Activated CD8-positive, alpha-beta memory T cell treated with anti-CD3 and anti-CD28 coated beads, Interleukin-2, amount 10 ng/mL, durations not matched to agents 7 days and 5 days (primary cell): ENCODE data around the gene TMEM184B. TPM values are rescaled to one million over a fixed set of nuclear protein-coding genes. Genes with fewer than 3 reads are reported as not detected.

ENCODE experiments used
- ATAC-seq: fragments of 150-1000 bp; cut with Tn5 transposase; one replicate; pipeline ENCODE4 v1.10.0; 2021; ENCODE audit warnings: moderate library complexity
- CTCF ChIA-PET: fragments of 350-600 bp; sonication (Branson Sonifier 250); formaldehyde crosslinking; loops from one replicate; lab custom pipeline; 2021; ENCODE audit warnings: antibody characterized with exemption; lab: Charles Lee
- DNase-seq: peaks from one replicate; pipeline ENCODE4 v3.0.0-alpha.2; 2020
- H3K27ac Mint-ChIP-seq: one replicate; pipeline ENCODE4 v1.8.0; 2021; ENCODE audit warnings: mild to moderate bottlenecking, mixed read lengths
- H3K27me3 Mint-ChIP-seq: one replicate; pipeline ENCODE4 v1.8.0; 2021; ENCODE audit warnings: mixed read lengths
- H3K36me3 Mint-ChIP-seq: one replicate; pipeline ENCODE4 v1.8.0; 2021; ENCODE audit warnings: mild to moderate bottlenecking, mixed read lengths
- H3K4me1 Mint-ChIP-seq: one replicate; pipeline ENCODE4 v1.8.0; 2021; ENCODE audit warnings: mixed read lengths
- H3K4me3 Mint-ChIP-seq: one replicate; pipeline ENCODE4 v1.8.0; 2021; ENCODE audit warnings: mild to moderate bottlenecking, moderate library complexity, mixed read lengths
- H3K9me3 Mint-ChIP-seq: one replicate; pipeline ENCODE4 v1.8.0; 2022; ENCODE audit warnings: low read depth, mixed read lengths
- total RNA-seq, 2 experiments: library from RNA; stranded (reverse); gene quantifications; one replicate each; pipeline ENCODE4 v1.2.3, GENCODE V29; 2021

Gene TMEM184B
- total RNA-seq, 2 experiments from 2014 or later: 29.8 to 35.5 TPM

GRCh38 chr22:38313384-38313955, 40.7 kb upstream of the TMEM184B start:
- H3K4me3 Mint-ChIP-seq: no peak overlapping the region
- H3K9me3 Mint-ChIP-seq: no peaks in the 10 kb centered on the region
- peaks cover 66% of the 10 kb centered on the region for H3K4me1 Mint-ChIP-seq
- CTCF ChIA-PET: no interaction called here
- peak; percentile 50 for DNase-seq
- ATAC-seq: no peak
- H3K27ac Mint-ChIP-seq: peak overlapping the region; percentile 91
- no peaks in the 10 kb centered on the region for H3K27me3 Mint-ChIP-seq
- H3K36me3 Mint-ChIP-seq: no peaks in the 10 kb centered on the region

GRCh38 chr22:38312261-38312800, 39.5 kb upstream of the TMEM184B start:
- no peaks in the 10 kb centered on the region for H3K36me3 Mint-ChIP-seq
- peaks cover 59% of the 10 kb centered on the region for H3K4me1 Mint-ChIP-seq
- H3K9me3 Mint-ChIP-seq: no peaks in the 10 kb centered on the region
- H3K4me3 Mint-ChIP-seq: no peak overlapping the region
- CTCF ChIA-PET: interaction anchor here (0.7 kb wide), 1 partner anchor 198 kb away, joined by 4 read pairs; no protein-coding TSS in a partner anchor
- no peaks in the 10 kb centered on the region for H3K27me3 Mint-ChIP-seq
- peak overlapping the region; percentile 58 for H3K27ac Mint-ChIP-seq
- ATAC-seq: no peak
- no peak for DNase-seq

GRCh38 chr22:38311323-38311620, 38.5 kb upstream of the TMEM184B start:
- Mint-ChIP-seq H3K9me3 (no peaks in the 10 kb centered on the region), H3K4me3 (no peak overlapping the region), H3K36me3 (peaks cover 2% of the 10 kb centered on the region), H3K27ac (peak overlapping the region; percentile 75), H3K4me1 (peaks cover 63% of the 10 kb centered on the region), H3K27me3 (no peaks in the 10 kb centered on the region)
- ATAC-seq (no peak), DNase-seq (no peak)
- CTCF ChIA-PET: no interaction called here

GRCh38 chr22:38310518-38311322, 37.9 kb upstream of the TMEM184B start:
- DNase-seq (no peak), ATAC-seq (no peak)
- peaks cover 63% of the 10 kb centered on the region for H3K4me1 Mint-ChIP-seq
- H3K4me3 Mint-ChIP-seq: no peak overlapping the region
- CTCF ChIA-PET: no interaction called here
- H3K27me3 Mint-ChIP-seq: no peaks in the 10 kb centered on the region
- H3K27ac Mint-ChIP-seq: peak overlapping the region; percentile 75
- no peaks in the 10 kb centered on the region for H3K9me3 Mint-ChIP-seq
- peaks cover 2% of the 10 kb centered on the region for H3K36me3 Mint-ChIP-seq

- H3K27ac Mint-ChIP-seq: no peak overlapping the region
- CTCF ChIA-PET: interaction anchor here (0.8 kb wide), 1 partner anchor 258 kb away, joined by 3 read pairs; no protein-coding TSS in a partner anchor
- DNase-seq (no peak), ATAC-seq (no peak)
- no peaks in the 10 kb centered on the region for H3K27me3 Mint-ChIP-seq
- H3K9me3 Mint-ChIP-seq: no peaks in the 10 kb centered on the region
- no peak overlapping the region for H3K4me3 Mint-ChIP-seq
- H3K4me1 Mint-ChIP-seq: peaks cover 59% of the 10 kb centered on the region
- peaks cover 4% of the 10 kb centered on the region for H3K36me3 Mint-ChIP-seq
These were observed 37.1 kb upstream of the TMEM184B start for GRCh38 chr22:38309614-38310517.

GRCh38 chr22:38308791-38309498, 36.1 kb upstream of the TMEM184B start:
- no peak for ATAC-seq
- H3K27me3 Mint-ChIP-seq: no peaks in the 10 kb centered on the region
- no peaks in the 10 kb centered on the region for H3K9me3 Mint-ChIP-seq
- H3K4me1 Mint-ChIP-seq: peaks cover 52% of the 10 kb centered on the region
- peaks cover 6% of the 10 kb centered on the region for H3K36me3 Mint-ChIP-seq
- CTCF ChIA-PET: no interaction called here
- H3K4me3 Mint-ChIP-seq: no peak overlapping the region
- H3K27ac Mint-ChIP-seq: no peak overlapping the region
- DNase-seq: no peak

GRCh38 chr22:38305471-38306448, 33.0 kb upstream of the TMEM184B start:
- CTCF ChIA-PET: interaction anchor here (1.1 to 2.3 kb wide), 3 partner anchors 32 to 253 kb away, joined by 3 to 6 read pairs (median 4); no protein-coding TSS in a partner anchor
- H3K4me3 Mint-ChIP-seq: peak overlapping the region; percentile 27
- no peaks in the 10 kb centered on the region for H3K9me3 Mint-ChIP-seq
- H3K27ac Mint-ChIP-seq: peak overlapping the region; percentile 65
- ATAC-seq: peak; percentile 59
- peaks cover 9% of the 10 kb centered on the region for H3K36me3 Mint-ChIP-seq
- H3K27me3 Mint-ChIP-seq: no peaks in the 10 kb centered on the region
- peaks cover 22% of the 10 kb centered on the region for H3K4me1 Mint-ChIP-seq
- DNase-seq: no peak

- CTCF ChIA-PET: no interaction called here
- ATAC-seq (no peak), DNase-seq (no peak)
- no peak overlapping the region for H3K4me3 Mint-ChIP-seq
- H3K36me3 Mint-ChIP-seq: peaks cover 13% of the 10 kb centered on the region
- H3K27me3 Mint-ChIP-seq: no peaks in the 10 kb centered on the region
- no peak overlapping the region for H3K27ac Mint-ChIP-seq
- H3K4me1 Mint-ChIP-seq: peaks cover 18% of the 10 kb centered on the region
- no peaks in the 10 kb centered on the region for H3K9me3 Mint-ChIP-seq
These were observed 31.7 kb upstream of the TMEM184B start for GRCh38 chr22:38304526-38304925.

- Mint-ChIP-seq H3K27ac (no peak overlapping the region), H3K4me3 (no peak overlapping the region)
These were observed 31.2 kb upstream of the TMEM184B start for GRCh38 chr22:38303974-38304373.

GRCh38 chr22:38302906-38303305, 30.1 kb upstream of the TMEM184B start:
- Mint-ChIP-seq H3K27ac (no peak overlapping the region), H3K36me3 (peaks cover 19% of the 10 kb centered on the region), H3K27me3 (no peaks in the 10 kb centered on the region), H3K4me3 (no peak overlapping the region), H3K9me3 (no peaks in the 10 kb centered on the region), H3K4me1 (peaks cover 18% of the 10 kb centered on the region)
- CTCF ChIA-PET: no interaction called here
- DNase-seq (no peak), ATAC-seq (no peak)

More at GRCh38 chr22:38303974-38304373, 31.2 kb upstream of the TMEM184B start:
- CTCF ChIA-PET: no interaction called here
- H3K4me1 Mint-ChIP-seq: peaks cover 18% of the 10 kb centered on the region
- H3K9me3 Mint-ChIP-seq: no peaks in the 10 kb centered on the region
- DNase-seq (no peak), ATAC-seq (no peak)
- peaks cover 14% of the 10 kb centered on the region for H3K36me3 Mint-ChIP-seq
- H3K27me3 Mint-ChIP-seq: no peaks in the 10 kb centered on the region

- H3K36me3 Mint-ChIP-seq: peaks cover 22% of the 10 kb centered on the region
- DNase-seq (no peak), ATAC-seq (no peak)
- H3K4me1 Mint-ChIP-seq: peaks cover 9% of the 10 kb centered on the region
- H3K4me3 Mint-ChIP-seq: no peak overlapping the region
- no peaks in the 10 kb centered on the region for H3K27me3 Mint-ChIP-seq
- H3K9me3 Mint-ChIP-seq: no peaks in the 10 kb centered on the region
- H3K27ac Mint-ChIP-seq: no peak overlapping the region
- CTCF ChIA-PET: no interaction called here
These were observed 28.1 kb upstream of the TMEM184B start for GRCh38 chr22:38300946-38301345.
